ENCODE measurements around the gene MC3R.

- TF ChIP-seq CTCF (IDR thresholded peaks at IDR 0.05) (no peak), POLR2A (IDR thresholded peaks at IDR 0.05) (no peak)
These were observed 40.9 kb upstream of the MC3R start for GRCh38 chr20:56207656-56208055.
